IMR-90 (cell line): ENCODE results near the gene SLC35B2. TPM values are rescaled to one million over a fixed set of nuclear protein-coding genes. Genes with fewer than 3 reads are reported as not detected.

ENCODE experiments used
- ATAC-seq: fragments of 200-7000 bp; cut with Tn5 transposase; 2 replicates; pipeline ENCODE4 v1.9.1; 2020; ENCODE audit warnings: low read depth, mild to moderate bottlenecking, moderate library complexity
- BruUV-seq: library from RNA; stranded (reverse); fragments of 400-500 nt; replicated peaks from 2 replicates; lab custom pipeline; 2021; lab: Mats Ljungman, UMichigan
- CTCF ChIA-PET: fragments of 300-600 bp; formaldehyde crosslinking; extraction: SDS; loops from one replicate; lab custom pipeline; 2021; ENCODE audit warnings: antibody characterized with exemption; lab: Yijun Ruan, JAX
- POLR2A ChIA-PET: fragments of 300-600 bp; sonication (Branson Sonifier 250); formaldehyde crosslinking; loops from one replicate; lab custom pipeline; 2022; ENCODE audit warnings: antibody characterized with exemption; ENCODE audit not compliant: unreplicated experiment; lab: Charles Lee
- DNase-seq: peaks from one replicate; pipeline ENCODE4 v3.0.0; 2013
- H2AFZ ChIP-seq: replicated peaks from 2 replicates; pipeline ENCODE3; 2013; ENCODE audit warnings: low read length, mild to moderate bottlenecking; ENCODE audit not compliant: poor library complexity
- H2AK5ac ChIP-seq: 2 replicates; pipeline ENCODE4 v1.6.1; 2013; ENCODE audit warnings: low read depth, low read length, inconsistent platforms
- H2AK9ac ChIP-seq: replicated peaks from 2 replicates; pipeline ENCODE3; 2013; ENCODE audit warnings: mild to moderate bottlenecking, low read depth, low read length, moderate library complexity; ENCODE audit not compliant: poor library complexity
- H2BK120ac ChIP-seq: 2 replicates; pipeline ENCODE4 v1.6.1; 2013; ENCODE audit warnings: low read depth, low read length, inconsistent platforms
- H2BK15ac ChIP-seq: 3 replicates; pipeline ENCODE4 v1.6.1; 2013; ENCODE audit warnings: low read depth, low read length, inconsistent platforms
- H2BK20ac ChIP-seq: 2 replicates; pipeline ENCODE4 v1.6.1; 2013; ENCODE audit warnings: low read depth, mild to moderate bottlenecking, inconsistent platforms, low read length, moderate library complexity
- H2BK5ac ChIP-seq: 2 replicates; pipeline ENCODE4 v1.6.1; 2013; ENCODE audit warnings: mild to moderate bottlenecking, low read depth, low read length, inconsistent platforms; ENCODE audit not compliant: poor library complexity, severe bottlenecking
- H3K14ac ChIP-seq: replicated peaks from 2 replicates; pipeline ENCODE4 v1.6.1; 2013; ENCODE audit warnings: low read depth, low read length, inconsistent platforms
- H3K18ac ChIP-seq: 2 replicates; pipeline ENCODE4 v1.6.1; 2013; ENCODE audit warnings: low read depth, low read length, control low read depth
- H3K23ac ChIP-seq: 2 replicates; pipeline ENCODE4 v1.6.1; 2013; ENCODE audit warnings: low read depth, low read length, inconsistent platforms
- H3K27ac ChIP-seq: 2 replicates; pipeline ENCODE4 v1.5.1; 2013; ENCODE audit warnings: mild to moderate bottlenecking, control low read depth, low read length; ENCODE audit not compliant: insufficient read depth
- H3K27me3 ChIP-seq: 2 replicates; pipeline ENCODE4 v1.6.1; 2013; ENCODE audit warnings: low read length; ENCODE audit not compliant: control insufficient read depth, insufficient read depth
- H3K36me3 ChIP-seq: 2 replicates; pipeline ENCODE4 v1.6.1; 2013; ENCODE audit warnings: low read length, mixed read lengths; ENCODE audit not compliant: control insufficient read depth, insufficient read depth
- H3K4ac ChIP-seq: 2 replicates; pipeline ENCODE4 v1.6.1; 2013; ENCODE audit warnings: low read depth, low read length, inconsistent platforms
- H3K4me1 ChIP-seq: 2 replicates; pipeline ENCODE4 v1.6.1; 2013; ENCODE audit warnings: low read length, mixed read lengths; ENCODE audit not compliant: control insufficient read depth, insufficient read depth
- H3K4me2 ChIP-seq: 2 replicates; pipeline ENCODE4 v1.6.1; 2013; ENCODE audit warnings: low read depth, mild to moderate bottlenecking, control low read depth, low read length, moderate library complexity
- H3K4me3 ChIP-seq: 2 replicates; pipeline ENCODE4 v1.5.1; 2013; ENCODE audit warnings: low read depth, mild to moderate bottlenecking, control low read depth, low read length, moderate library complexity; ENCODE audit not compliant: insufficient read depth
- H3K56ac ChIP-seq: 2 replicates; pipeline ENCODE4 v1.6.1; 2013; ENCODE audit warnings: low read length, inconsistent platforms; ENCODE audit not compliant: insufficient read depth; ENCODE audit errors: extremely low read depth
- H3K79me1 ChIP-seq, 2 experiments: 2 replicates each; pipeline ENCODE4 v1.6.1; 2013; ENCODE audit warnings: low read length in 2 of 2, inconsistent platforms in 1 of 2, low read depth in 1 of 2
- H3K9ac ChIP-seq: 2 replicates; pipeline ENCODE4 v1.6.1; 2013; ENCODE audit warnings: low read depth, low read length, control low read depth
- H3K9me1 ChIP-seq: 2 replicates; pipeline ENCODE4 v1.6.1; 2013; ENCODE audit warnings: low read length, inconsistent platforms; ENCODE audit not compliant: insufficient read depth
- H3K9me3 ChIP-seq: 2 replicates; pipeline ENCODE4 v1.6.1; 2013; ENCODE audit warnings: low read length; ENCODE audit not compliant: control insufficient read depth, insufficient read depth
- H4K20me1 ChIP-seq: 2 replicates; pipeline ENCODE4 v1.6.1; 2013; ENCODE audit warnings: low read length, inconsistent platforms; ENCODE audit not compliant: insufficient read depth
- H4K5ac ChIP-seq: 2 replicates; pipeline ENCODE4 v1.6.1; 2013; ENCODE audit warnings: mild to moderate bottlenecking, low read depth, low read length, control low read depth
- H4K8ac ChIP-seq, 2 experiments: 2 replicates each; pipeline ENCODE4 v1.6.1; 2013; ENCODE audit warnings: low read depth in 2 of 2, low read length in 2 of 2, control low read depth in 1 of 2, inconsistent platforms in 1 of 2
- H4K91ac ChIP-seq: 2 replicates; pipeline ENCODE4 v1.6.1; 2013; ENCODE audit warnings: low read depth, low read length, inconsistent platforms; ENCODE audit not compliant: insufficient read depth
- CEBPB ChIP-seq: IDR thresholded peaks from 2 replicates; pipeline ENCODE4 v1.6.1; 2012; ENCODE audit warnings: low read depth, low read length, improper control_type of control experiment
- MAFK ChIP-seq: IDR thresholded peaks from 2 replicates; pipeline ENCODE4 v1.6.1; 2012; ENCODE audit warnings: low read depth, low read length, improper control_type of control experiment
- MAZ ChIP-seq: IDR thresholded peaks from 2 replicates; pipeline ENCODE4 v1.6.1; 2012; ENCODE audit warnings: low read depth, mild to moderate bottlenecking, low read length, improper control_type of control experiment, moderate library complexity, borderline replicate concordance
- POLR2A ChIP-seq: IDR thresholded peaks from 2 replicates; pipeline ENCODE4 v1.6.1; 2012; ENCODE audit warnings: mild to moderate bottlenecking, low read depth, low read length
- RAD21 ChIP-seq: IDR thresholded peaks from 2 replicates; pipeline ENCODE4 v1.6.1; 2012; ENCODE audit warnings: low read length, improper control_type of control experiment
- RFX5 ChIP-seq: IDR thresholded peaks from 2 replicates; pipeline ENCODE4 v1.8.0; 2012; ENCODE audit warnings: low read depth, mild to moderate bottlenecking, low read length, moderate library complexity
- SMC3 ChIP-seq: fragments of 150-350 bp; IDR thresholded peaks from 2 replicates; pipeline ENCODE4 v1.6.1; 2016; ENCODE audit warnings: low read depth, mild to moderate bottlenecking, antibody characterized with exemption, low read length, moderate library complexity
- WGBS, 2 experiments: methylation state at CpG; one replicate each; pipeline versions ENCODE4 v1.1.5 to v1.1.7; 2013; ENCODE audit warnings: missing lambda C conversion rate in 2 of 2; ENCODE audit not compliant: insufficient read length in 1 of 2; ENCODE audit errors: extremely low coverage in 2 of 2; 5-methylcytosine and 5-hydroxymethylcytosine counted together
- dilution Hi-C: fragments of 300-500 bp; cut with HindIII; formaldehyde crosslinking; loops from one replicate; pipeline ENCODE4 v1.14.3; 2018; ENCODE audit warnings: low sequenced_read_pairs; ENCODE audit not compliant: unreplicated experiment
- in situ Hi-C: fragments of 300-500 bp; cut with MboI; formaldehyde crosslinking; loops from 3 replicates; pipeline ENCODE4 v1.14.3; 2019; ENCODE audit warnings: low sequenced_read_pairs, inconsistent platforms, mixed read lengths
- intact Hi-C: fragments of 100-400 bp; cut with micrococcal nuclease; formaldehyde crosslinking; loops from 2 replicates; pipeline ENCODE4 v1.10.0; 2022
- polyA plus RNA-seq, 3 experiments: library from polyadenylated mRNA; depleted of rRNA; stranded (reverse); fragments of >200 nt; gene quantifications; 2 replicates each; pipeline ENCODE4 v1.2.3, GENCODE V29; 2012; ENCODE audit warnings: low replicate concordance in 1 of 3
- total RNA-seq: library from RNA; depleted of rRNA; stranded (reverse); fragments of >200 nt; gene quantifications from 2 replicates; pipeline ENCODE4 v1.2.3, GENCODE V29; 2012
- TF ChIP-seq, protein P1 (sequence below): conservative IDR thresholded peaks from 2 replicates; pipeline ENCODE4 v1.5.1; 2012; ENCODE audit warnings: mild to moderate bottlenecking, low read depth, low read length, improper control_type of control experiment

Gene SLC35B2
- total and polyA plus RNA-seq, 2 of the 4 experiments (the other 2 are of a cell fraction): 51.4 to 89.9 TPM

DNA sequence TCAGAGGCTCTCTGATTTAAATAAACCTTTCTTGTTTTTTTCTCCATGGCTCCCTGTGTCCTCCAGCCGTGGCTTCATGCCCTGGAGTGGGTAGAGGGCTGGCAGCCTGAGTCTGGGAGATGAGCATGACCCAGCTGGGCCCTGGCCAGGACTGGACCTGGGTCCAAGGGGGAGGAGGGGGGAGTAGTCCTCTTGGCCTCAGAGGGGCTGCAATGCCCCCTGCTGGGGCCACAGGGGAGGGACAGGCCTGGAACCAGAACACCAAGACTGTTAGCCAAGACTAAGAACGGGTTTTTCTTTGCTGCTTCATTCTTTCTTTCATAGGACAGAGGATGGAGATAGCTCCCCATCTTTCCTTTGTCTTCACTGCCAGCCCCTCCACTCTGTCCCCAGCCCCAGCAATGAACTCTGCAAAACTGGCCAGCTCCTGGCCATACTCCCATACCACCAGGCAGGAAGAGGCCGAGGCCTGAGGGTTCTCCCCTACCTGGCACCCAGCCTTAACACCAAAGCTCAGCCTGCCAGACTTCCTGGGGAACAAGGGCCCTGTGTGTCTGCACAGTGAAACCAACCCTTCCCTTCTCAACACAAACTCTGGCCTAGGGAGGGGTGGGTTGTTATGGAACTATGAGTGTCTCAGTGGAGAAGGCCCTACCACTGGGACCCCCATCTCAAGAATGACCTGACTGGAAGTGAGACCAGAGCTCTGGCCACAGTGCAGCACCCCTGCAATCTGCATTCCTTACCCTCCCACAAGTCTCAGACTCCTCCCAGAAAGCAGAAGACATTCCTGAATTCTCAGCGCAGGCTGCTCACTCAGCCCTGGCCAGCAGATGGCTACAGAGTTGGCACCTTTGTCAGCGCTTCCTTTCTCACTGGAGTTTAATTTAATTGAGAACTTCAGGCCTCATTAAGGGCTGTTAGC is 23.0 kb downstream of the SLC35B2 start:
- H4K91ac ChIP-seq: peak overlapping the region; percentile 57
- peak overlapping the region; percentile 35 for H2AK9ac ChIP-seq
- peak overlapping the region; percentile 84; the same call in 1 of the 2 replicates for H2AK5ac ChIP-seq
- peak overlapping the region; percentile 86 for H2AFZ ChIP-seq
- H2BK5ac ChIP-seq: peak overlapping the region; percentile 22
- TF ChIP-seq POLR2A: no peak
- TF ChIP-seq, protein P1, sequence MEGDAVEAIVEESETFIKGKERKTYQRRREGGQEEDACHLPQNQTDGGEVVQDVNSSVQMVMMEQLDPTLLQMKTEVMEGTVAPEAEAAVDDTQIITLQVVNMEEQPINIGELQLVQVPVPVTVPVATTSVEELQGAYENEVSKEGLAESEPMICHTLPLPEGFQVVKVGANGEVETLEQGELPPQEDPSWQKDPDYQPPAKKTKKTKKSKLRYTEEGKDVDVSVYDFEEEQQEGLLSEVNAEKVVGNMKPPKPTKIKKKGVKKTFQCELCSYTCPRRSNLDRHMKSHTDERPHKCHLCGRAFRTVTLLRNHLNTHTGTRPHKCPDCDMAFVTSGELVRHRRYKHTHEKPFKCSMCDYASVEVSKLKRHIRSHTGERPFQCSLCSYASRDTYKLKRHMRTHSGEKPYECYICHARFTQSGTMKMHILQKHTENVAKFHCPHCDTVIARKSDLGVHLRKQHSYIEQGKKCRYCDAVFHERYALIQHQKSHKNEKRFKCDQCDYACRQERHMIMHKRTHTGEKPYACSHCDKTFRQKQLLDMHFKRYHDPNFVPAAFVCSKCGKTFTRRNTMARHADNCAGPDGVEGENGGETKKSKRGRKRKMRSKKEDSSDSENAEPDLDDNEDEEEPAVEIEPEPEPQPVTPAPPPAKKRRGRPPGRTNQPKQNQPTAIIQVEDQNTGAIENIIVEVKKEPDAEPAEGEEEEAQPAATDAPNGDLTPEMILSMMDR: peak; percentile 81
- no peak for TF ChIP-seq MAFK
- no peak for TF ChIP-seq RFX5
- TF ChIP-seq RAD21: peak; percentile 75
- 0 out of 2 replicates have a peak, but pooled peaks have one; percentile 59 for TF ChIP-seq MAZ
- no peak for TF ChIP-seq CEBPB
- peak; percentile 72 for TF ChIP-seq SMC3
- H3K56ac ChIP-seq: no peak overlapping the region; the same call in 1 of the 2 replicates
- no peaks in the 10 kb centered on the region for H4K20me1 ChIP-seq
- H3K4me2 ChIP-seq: peak overlapping the region; percentile 4; the same call in 1 of the 2 replicates
- peak overlapping the region; percentile 42; the same call in 1 of the 2 replicates for H3K27ac ChIP-seq
- POLR2A ChIA-PET: interaction anchor here (1.7 kb wide), 1 partner anchor 13 kb away, joined by 10 read pairs; the partner anchor contains the start of gene HSP90AB1
- H4K5ac ChIP-seq: peak overlapping the region; percentile 20
- intact Hi-C loops: loop anchor here (1.0 kb wide), 2 partner anchors 62 to 138 kb away; no protein-coding TSS in a partner anchor
- WGBS, 2 experiments: 40% methylated on average over 3 of the region's 5 CpGs; no CpG with 5 or more reads in 1 of the 2 experiments
- peaks cover 16% of the 10 kb centered on the region for H3K4me1 ChIP-seq
- in situ Hi-C loops: loop anchor here (5.0 kb wide), 2 partner anchors 62 to 127 kb away; no protein-coding TSS in a partner anchor
- peak overlapping the region; percentile 53; the same call in 1 of the 2 replicates for H2BK20ac ChIP-seq
- H3K36me3 ChIP-seq: peaks cover 2% of the 10 kb centered on the region; the same call in 1 of the 2 replicates
- 0 out of 4 replicates have a peak, but pooled peaks cover 0 to 4% of the 10 kb centered on the region in 2 experiments for H3K79me1 ChIP-seq
- H3K9ac ChIP-seq: no peak overlapping the region
- peaks cover 4% of the 10 kb centered on the region for H3K9me1 ChIP-seq
- BruUV-seq: no TSS peak
- peak overlapping the region; percentile 14; the same call in 1 of the 3 replicates for H2BK15ac ChIP-seq
- no peak overlapping the region for H3K4me3 ChIP-seq
- CTCF ChIA-PET: interaction anchor here (0.6 to 1.8 kb wide), 15 partner anchors 10 to 1173 kb away, joined by 3 to 20 read pairs (median 4); partner anchors contain the start of gene SLC29A1
- H3K27me3 ChIP-seq: no peaks in the 10 kb centered on the region
- peak overlapping the region; percentile 57 for H3K4ac ChIP-seq
- no peaks in the 10 kb centered on the region for H3K9me3 ChIP-seq
- dilution Hi-C loops: no loop called here
- peak overlapping the region; percentile 20; the same call in 1 of the 2 replicates for H3K14ac ChIP-seq
- peak overlapping the region; percentile 69 for H2BK120ac ChIP-seq
- H4K8ac ChIP-seq: peak overlapping the region; percentile 58 to 75; a peak in 3 of 4 replicates
- DNase-seq (peak; percentile 73), ATAC-seq (peak; percentile 71)
- peak overlapping the region; percentile 9; the same call in 1 of the 2 replicates for H3K23ac ChIP-seq
- peak overlapping the region; percentile 9; the same call in 1 of the 2 replicates for H3K18ac ChIP-seq
